SU-DHL-6 (cell line): ENCODE results near the gene RNF150.

Source experiments
- EZH2phosphoT487 ChIP-seq: fragments of 200-600 bp; sonication (generic), shearing (Covaris generic); conservative IDR thresholded peaks from 2 replicates; pipeline ENCODE4 v1.6.1; 2018; ENCODE audit warnings: mild to moderate bottlenecking, antibody characterized with exemption, low read length, moderate library complexity, mixed read lengths
- TF ChIP-seq, protein P1 (sequence below): fragments of 200-600 bp; sonication (generic); IDR thresholded peaks from one replicate; pipeline ENCODE4 v1.5.1; 2017; ENCODE audit warnings: antibody characterized with exemption, mild to moderate bottlenecking, low read length, moderate library complexity; ENCODE audit not compliant: insufficient read depth, poor library complexity, severe bottlenecking

DNA sequence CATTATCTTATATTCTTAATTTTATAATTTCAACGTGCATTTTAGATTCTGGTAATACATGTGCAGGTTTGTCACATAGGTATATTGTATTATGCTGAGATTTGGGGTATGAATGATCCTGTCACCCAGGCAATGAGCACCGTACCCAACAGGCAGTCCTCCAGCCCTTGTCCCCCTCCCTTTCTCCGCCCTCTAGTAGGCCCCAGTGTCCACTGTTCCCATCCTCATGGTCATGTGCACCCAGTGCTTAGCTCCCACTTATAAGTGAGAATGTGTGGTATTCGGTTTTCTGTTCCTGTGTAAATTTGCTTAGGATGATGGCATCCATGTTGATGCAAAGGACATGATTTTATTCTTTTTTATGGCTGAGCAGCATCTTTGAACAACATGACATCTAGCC is 70.6 kb downstream of the RNF150 start:
- TF ChIP-seq, protein P1, sequence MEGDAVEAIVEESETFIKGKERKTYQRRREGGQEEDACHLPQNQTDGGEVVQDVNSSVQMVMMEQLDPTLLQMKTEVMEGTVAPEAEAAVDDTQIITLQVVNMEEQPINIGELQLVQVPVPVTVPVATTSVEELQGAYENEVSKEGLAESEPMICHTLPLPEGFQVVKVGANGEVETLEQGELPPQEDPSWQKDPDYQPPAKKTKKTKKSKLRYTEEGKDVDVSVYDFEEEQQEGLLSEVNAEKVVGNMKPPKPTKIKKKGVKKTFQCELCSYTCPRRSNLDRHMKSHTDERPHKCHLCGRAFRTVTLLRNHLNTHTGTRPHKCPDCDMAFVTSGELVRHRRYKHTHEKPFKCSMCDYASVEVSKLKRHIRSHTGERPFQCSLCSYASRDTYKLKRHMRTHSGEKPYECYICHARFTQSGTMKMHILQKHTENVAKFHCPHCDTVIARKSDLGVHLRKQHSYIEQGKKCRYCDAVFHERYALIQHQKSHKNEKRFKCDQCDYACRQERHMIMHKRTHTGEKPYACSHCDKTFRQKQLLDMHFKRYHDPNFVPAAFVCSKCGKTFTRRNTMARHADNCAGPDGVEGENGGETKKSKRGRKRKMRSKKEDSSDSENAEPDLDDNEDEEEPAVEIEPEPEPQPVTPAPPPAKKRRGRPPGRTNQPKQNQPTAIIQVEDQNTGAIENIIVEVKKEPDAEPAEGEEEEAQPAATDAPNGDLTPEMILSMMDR: no peak
- TF ChIP-seq EZH2phosphoT487: no peak
